ENCODE data around the gene ADRA2C.

- TF ChIP-seq RAD21 (IDR thresholded peaks at IDR 0.05; ENCODE audit: low read depth): no peak
- no peak for TF ChIP-seq CEBPB (IDR thresholded peaks at IDR 0.05)
- no peak for TF ChIP-seq MAX (IDR thresholded peaks at IDR 0.05)
- TF ChIP-seq TCF12 (IDR thresholded peaks at IDR 0.05; ENCODE audit: low read depth): no peak
- no peak for TF ChIP-seq CREB1 (IDR thresholded peaks at IDR 0.05; ENCODE audit: low read depth)
These were observed 33.8 kb upstream of the ADRA2C start for GRCh38 chr4:3732076-3733028.
